ENCODE data around the gene SSX7. TPM values are rescaled to one million over a fixed set of nuclear protein-coding genes. Genes with fewer than 3 reads are reported as not detected.

Gene SSX7
- total and polyA plus RNA-seq, 8 donors, result not detected

GRCh38 chrX:52598886-52599285, 55.8 kb downstream of the SSX7 start:
- DNase-seq, result no peak
- Histone ChIP-seq H3K36me3 (no peaks in the 10 kb centered on the region), H3K27me3 (peaks cover 0 to 4% (median 2%) of the 10 kb centered on the region in 3 donors), H3K4me3 (no peak overlapping the region), H3K4me1 (no peaks in the 10 kb centered on the region), H3K27ac (no peak overlapping the region), H3K9me3 (peaks cover 0 to 11% (median 0%) of the 10 kb centered on the region in 4 donors)
- intact Hi-C loops (cut with DNase I; ENCODE audit: low total_unique reads), result no loop called here
- TF ChIP-seq POLR2AphosphoS5 (IDR thresholded peaks at IDR 0.05) (no peak), EP300 (IDR thresholded peaks at IDR 0.05) (no peak), CTCF (IDR thresholded peaks at IDR 0.05) (no peak), POLR2A (IDR thresholded peaks at IDR 0.05) (no peak)
- 77 to 93% (median 86%) methylated on average over 6 to 7 of the region's 7 CpGs for WGBS, 5 donors

- Histone ChIP-seq H3K27me3 (peaks cover 0 to 10% (median 2%) of the 10 kb centered on the region in 3 donors), H3K9me3 (peaks cover 0 to 11% (median 0%) of the 10 kb centered on the region in 4 donors), H3K36me3 (no peaks in the 10 kb centered on the region), H3K4me3 (no peak overlapping the region), H3K4me1 (no peaks in the 10 kb centered on the region), H3K27ac (no peak overlapping the region)
- no peak for DNase-seq
- intact Hi-C loops (cut with DNase I; ENCODE audit: low total_unique reads), result no loop called here
- 88 to 95% (median 93%) methylated on average over 6 of the region's 6 CpGs for WGBS, 5 donors
- TF ChIP-seq CTCF (IDR thresholded peaks at IDR 0.05), result no peak
- TF ChIP-seq POLR2A (IDR thresholded peaks at IDR 0.05), result no peak
- no peak for TF ChIP-seq POLR2AphosphoS5 (IDR thresholded peaks at IDR 0.05)
- no peak for TF ChIP-seq EP300 (IDR thresholded peaks at IDR 0.05)
These were observed 60.0 kb downstream of the SSX7 start for GRCh38 chrX:52594658-52595057.

Small RNA genes lying within 50 kb of the gene (small RNA-seq; reads per million reads assigned to genes)
- gene AL450023.3, result 0 reads per million in 4 donors
- 0 to 0.15 (median 0) reads per million in 4 donors for gene RNA5SP504

Other genes with a start within 250 kb of the SSX7 start
- not detected for gene XAGE1A, start 159.1 kb downstream of the SSX7 start, total RNA-seq
- not detected for gene XAGE1A, start 159.1 kb downstream of the SSX7 start, polyA plus RNA-seq
- not detected for gene XAGE1B, start 137.8 kb downstream of the SSX7 start, total RNA-seq
- gene XAGE1B, start 137.8 kb downstream of the SSX7 start, polyA plus RNA-seq, result not detected
- not detected for gene SSX2, start 52.3 kb upstream of the SSX7 start, total RNA-seq
- gene SSX2, start 52.3 kb upstream of the SSX7 start, polyA plus RNA-seq, result not detected
- not detected for gene SSX2B, start 96.4 kb upstream of the SSX7 start, total RNA-seq
- gene SSX2B, start 96.4 kb upstream of the SSX7 start, polyA plus RNA-seq, result not detected
- gene SPANXN5, start 142.5 kb upstream of the SSX7 start, total RNA-seq, result not detected
- not detected for gene SPANXN5, start 142.5 kb upstream of the SSX7 start, polyA plus RNA-seq
- not detected for gene XAGE5, start 156.4 kb upstream of the SSX7 start, total RNA-seq
- not detected for gene XAGE5, start 156.4 kb upstream of the SSX7 start, polyA plus RNA-seq
- gene XAGE3, start 213.2 kb upstream of the SSX7 start, total RNA-seq, result not detected
- gene XAGE3, start 213.2 kb upstream of the SSX7 start, polyA plus RNA-seq, result not detected
- gene FAM156B, start 242.4 kb upstream of the SSX7 start, total RNA-seq, result 10 to 100 TPM; 11.7 to 28.6 (median 19.4) TPM
- 10 to 100 TPM in 2 of 3 donors, 1 to 10 TPM in 1; 6.0 to 39.5 (median 19.1) TPM for gene FAM156B, start 242.4 kb upstream of the SSX7 start, polyA plus RNA-seq